Globus pallidus (tissue), 1 donor: ENCODE data around the gene RERE.

Source experiments
- DNase-seq: peaks from one replicate; pipeline ENCODE4 v3.0.0-alpha.2; 2015; ENCODE audit warnings: low spot score

The RERE gene

DNA sequence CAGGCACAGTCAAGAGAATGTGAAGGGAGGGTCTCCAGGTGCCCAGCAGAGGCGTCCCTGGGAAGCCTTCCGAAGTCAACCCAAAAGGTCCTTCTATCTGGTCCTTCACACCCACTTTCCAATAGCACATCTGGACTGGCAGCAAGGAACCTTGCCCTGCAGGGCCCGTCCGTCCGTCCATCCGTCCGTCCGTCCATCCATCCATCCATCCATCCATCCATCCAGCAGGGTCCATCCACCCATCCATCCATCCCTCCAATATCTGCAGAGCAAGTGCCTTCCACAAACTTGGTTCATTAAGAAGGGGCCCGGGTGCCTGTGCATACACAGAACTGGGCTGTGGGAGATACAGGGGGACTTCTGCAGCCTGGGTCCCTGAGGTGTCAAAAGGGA is 468.0 kb downstream of the RERE start:
- no peak for DNase-seq

DNA sequence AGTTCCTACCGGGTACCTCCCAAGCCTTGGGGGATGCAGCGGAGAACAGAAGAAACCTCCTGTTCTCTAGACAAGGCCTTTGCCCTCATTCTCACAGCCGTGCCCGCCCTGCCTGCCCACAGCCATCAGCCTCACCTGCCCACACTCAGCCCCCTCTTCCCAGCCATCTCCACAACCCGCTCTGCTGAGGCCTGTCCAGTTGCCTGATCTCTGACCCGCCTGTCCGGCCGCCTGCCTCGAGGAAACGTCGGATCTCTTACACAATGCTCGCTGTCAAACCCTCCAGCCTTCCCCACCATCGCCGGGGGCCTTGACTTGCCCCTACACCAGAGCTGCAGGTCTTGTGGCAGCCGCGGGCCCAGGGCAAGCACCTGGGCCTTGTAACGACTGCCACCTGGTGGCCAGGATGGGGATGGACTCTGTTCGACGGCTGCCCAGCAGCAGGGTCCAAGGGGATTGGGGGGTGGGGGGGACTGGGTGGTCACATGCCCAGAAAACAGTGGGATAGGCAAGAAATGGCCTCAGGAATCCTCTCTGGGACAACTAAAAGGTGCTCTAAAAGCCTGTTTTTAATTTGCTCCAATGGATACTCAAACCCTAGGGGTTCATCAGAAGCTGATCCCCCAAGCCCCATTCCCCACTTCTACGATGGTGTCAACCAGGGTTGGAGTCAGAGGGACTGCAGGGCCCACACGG is 468.5 kb downstream of the RERE start:
- no peak for DNase-seq

DNA sequence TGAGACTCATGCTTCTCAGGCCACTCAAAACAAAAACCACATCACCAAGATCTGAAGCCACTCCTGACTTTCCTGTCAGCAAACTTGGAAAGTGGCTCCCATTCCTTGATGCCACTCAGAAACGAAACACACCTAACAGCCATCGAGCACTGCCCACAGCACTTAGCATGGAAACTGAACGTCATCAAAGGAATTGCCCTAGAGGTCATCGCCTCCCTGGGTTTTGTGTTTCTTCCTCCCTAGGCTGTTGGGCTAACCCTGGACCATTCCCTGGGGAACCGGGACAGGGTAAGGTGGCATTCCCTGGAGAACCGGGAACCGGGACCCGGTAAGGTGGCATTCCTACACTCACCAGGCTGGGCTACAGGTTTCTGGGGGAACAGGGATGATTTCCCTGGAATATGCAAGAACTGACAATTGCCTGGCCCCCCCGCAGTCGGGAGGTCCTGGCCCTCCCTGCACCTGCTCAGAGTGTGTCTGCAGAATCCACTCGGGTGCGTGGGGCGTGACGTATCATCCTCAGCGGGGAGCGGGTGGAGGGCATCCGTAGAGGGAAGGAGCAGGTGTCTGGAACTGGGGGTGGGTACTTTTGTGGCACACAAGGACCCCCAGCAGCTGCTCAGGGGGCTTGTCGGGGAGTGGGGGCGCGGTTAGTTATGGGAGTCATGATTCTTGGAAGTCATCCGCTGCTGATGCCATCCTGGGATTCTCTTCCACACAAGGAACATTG is 469.2 kb downstream of the RERE start:
- no peak for DNase-seq

DNA sequence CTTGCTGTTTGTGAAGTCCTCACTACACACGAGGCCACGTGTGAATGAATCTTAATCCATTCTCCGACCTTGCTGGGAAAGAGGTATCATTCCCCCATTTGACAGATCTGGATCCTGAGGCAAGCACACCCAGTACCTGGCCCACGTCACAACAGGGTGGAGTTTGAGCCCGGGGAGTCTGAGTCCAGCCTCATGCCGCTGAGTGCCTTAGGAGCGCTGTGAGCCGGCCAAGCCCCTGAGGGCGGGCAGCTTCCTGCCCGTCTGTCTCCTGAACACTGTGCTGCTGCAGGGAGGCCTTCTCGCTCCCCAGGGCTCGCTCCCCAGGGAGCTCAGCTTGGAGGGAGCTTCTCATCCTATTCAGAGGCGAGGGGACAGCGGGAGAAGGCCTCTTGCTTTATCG is 469.8 kb downstream of the RERE start:
- no peak for DNase-seq

DNA sequence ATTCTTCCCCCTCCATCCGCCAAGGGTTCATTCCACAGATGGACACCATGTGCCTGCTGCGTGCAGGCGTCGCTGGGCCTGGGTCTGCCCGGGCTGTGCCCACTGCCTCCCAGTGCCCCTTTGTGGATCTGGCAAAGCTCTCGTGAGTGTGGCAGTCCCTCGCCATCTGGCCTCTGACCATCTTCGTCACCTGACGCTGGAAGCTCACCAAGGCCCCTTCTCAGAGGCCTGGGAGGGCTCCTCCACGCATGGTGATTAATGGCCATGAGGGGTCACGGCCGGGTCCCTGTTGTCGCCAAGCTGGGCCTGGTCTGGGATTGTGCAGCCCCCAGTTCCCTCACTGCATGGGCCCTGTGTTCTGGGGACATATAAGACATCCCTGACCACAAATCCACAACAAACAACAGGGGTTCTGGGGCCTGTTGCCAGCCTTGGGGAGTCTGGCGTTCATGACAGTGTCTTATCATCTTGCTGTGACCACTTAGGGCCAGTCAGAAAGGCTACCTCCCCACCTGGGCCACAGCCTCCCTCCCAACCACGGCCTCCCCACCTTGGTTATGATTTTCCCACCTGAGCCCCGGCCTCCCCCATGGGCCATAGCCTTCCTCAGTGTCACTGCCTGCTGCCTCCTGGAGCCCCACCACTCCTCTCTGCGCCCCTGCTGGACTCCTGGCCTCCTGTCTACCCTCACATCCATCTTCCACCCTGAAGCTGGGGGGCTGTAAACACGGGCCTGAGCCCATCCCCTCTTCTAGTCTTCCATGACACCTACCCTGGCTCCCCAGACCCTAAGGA is 471.6 kb downstream of the RERE start:
- DNase-seq: no peak

DNA sequence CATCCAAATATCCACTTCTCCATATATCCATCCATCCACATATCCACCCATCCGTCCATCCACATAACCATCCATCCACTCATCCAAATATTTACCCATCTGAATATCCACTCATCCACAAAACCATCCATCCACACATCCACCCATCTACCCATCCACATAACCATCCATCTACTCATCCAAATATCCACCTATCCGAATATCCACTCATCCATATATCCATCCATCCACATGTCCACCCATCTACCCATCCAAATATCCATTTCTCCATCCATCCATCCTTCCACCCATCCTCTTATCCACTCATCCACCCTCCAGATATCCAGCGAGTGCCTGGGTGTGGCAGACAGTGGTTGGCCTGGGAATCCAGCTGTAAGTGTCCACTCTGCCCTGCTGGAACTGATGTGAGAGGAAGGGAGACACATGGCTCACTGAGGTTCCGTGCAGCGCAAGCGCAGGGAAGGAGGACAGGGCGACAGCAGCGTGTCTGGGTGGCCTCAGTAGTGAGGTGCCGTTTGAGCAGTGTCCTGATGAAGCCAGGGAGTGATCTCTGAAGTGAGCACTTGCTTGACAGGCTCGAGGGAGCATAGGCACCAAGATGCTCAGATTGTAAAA is 472.4 kb downstream of the RERE start:
- no peak for DNase-seq

DNA sequence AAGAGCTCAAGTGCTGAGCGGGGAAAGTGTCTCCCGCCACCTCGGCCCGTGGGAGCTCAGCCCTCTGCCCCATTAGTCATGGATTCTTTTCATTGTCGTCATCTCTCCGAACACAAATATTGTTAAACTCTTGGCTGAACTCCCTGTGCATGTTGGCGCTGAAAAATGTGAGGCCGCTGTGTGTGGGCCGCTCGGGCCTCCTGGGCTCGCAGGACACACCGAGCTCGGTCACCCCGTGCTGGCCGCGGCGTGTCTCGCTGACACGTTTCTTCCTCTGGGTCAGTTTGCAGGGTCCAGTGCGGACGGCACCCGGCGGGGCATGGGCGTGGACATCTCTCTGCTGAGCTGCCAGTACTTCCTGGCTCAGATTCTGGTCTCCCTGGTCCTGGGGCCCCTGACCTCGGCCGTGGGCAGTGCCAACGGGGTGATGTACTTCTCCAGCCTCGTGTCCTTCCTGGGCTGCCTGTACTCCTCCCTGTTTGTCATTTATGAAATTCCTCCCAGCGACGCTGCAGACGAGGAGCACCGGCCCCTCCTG is 473.9 kb downstream of the RERE start:
- DNase-seq: no peak

DNA sequence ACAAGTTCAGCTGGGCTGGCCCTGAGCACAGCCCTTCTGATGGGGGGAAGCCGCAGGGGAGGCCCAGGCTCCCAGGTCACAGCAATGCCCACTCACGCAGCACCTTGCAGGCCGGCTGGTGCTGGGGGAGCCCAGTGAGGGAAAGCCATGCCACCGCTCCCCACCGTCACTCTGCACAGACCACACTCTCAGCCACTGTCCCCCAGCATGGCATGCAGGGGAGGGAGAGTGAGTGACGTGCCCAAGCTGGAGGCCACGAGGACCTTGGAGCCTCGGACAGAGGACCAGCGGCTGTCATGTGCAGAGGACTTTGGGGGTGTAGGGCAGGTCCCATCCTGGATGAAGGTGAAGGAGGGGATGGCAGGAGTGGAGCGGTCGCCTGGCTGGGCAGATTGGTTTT is 474.4 kb downstream of the RERE start:
- DNase-seq: no peak

DNA sequence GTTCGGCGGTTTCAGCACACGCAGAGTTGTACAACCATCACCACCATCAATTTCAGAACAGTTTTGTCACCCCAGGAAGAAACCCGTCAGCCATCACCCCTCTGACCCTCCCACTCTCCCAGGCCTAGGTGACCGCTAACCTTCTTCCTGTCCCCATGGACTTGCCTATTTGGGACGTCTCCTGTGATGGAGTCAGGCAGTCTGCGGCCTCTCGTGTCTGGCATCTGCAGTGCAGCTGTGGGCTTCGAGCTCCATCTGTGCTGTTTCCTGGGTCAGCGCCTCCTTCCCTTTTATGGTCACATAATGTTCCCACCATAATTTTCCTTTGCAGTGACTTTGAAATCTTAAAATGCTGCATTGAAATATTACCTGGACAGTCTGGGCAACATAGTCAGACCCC is 475.1 kb downstream of the RERE start:
- no peak for DNase-seq

DNA sequence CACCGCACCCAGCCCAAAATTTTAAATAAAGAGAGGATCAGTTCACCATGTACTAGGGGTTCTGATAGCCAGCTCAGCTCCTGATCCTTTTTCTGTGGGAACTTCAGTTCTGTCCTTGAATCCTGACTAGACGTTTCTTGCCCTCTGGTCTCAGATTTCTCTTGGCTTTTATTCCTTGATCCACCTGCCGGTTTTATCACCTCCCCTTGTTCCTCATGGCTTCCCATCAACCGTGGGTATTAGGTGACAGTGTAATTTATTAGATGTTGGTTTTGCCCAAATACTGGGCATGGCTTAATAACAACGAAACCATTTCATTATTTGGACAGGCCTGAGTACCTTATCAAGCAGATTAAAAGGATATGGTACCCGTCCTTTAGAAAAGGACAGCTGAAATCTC is 477.0 kb downstream of the RERE start:
- no peak for DNase-seq

DNA sequence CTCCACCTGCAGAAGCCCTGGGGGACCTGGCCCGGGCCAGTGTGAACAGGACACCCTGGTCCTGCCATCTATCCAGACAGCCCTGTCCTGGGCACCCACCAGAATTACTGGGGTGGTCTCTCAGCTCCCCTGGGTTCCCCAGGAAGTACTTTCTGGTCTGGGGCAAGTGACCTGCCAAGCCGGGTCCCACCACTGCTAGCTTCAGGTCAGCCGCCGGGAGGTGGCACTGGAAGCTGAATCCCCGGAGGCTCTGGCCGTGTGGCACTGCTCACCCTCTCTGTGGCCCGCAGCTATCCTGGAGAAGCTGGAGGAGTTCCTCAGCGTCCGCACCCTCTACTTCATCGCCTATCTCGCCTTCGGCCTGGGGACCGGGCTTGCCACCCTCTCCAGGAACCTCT is 478.2 kb downstream of the RERE start:
- DNase-seq: no peak

DNA sequence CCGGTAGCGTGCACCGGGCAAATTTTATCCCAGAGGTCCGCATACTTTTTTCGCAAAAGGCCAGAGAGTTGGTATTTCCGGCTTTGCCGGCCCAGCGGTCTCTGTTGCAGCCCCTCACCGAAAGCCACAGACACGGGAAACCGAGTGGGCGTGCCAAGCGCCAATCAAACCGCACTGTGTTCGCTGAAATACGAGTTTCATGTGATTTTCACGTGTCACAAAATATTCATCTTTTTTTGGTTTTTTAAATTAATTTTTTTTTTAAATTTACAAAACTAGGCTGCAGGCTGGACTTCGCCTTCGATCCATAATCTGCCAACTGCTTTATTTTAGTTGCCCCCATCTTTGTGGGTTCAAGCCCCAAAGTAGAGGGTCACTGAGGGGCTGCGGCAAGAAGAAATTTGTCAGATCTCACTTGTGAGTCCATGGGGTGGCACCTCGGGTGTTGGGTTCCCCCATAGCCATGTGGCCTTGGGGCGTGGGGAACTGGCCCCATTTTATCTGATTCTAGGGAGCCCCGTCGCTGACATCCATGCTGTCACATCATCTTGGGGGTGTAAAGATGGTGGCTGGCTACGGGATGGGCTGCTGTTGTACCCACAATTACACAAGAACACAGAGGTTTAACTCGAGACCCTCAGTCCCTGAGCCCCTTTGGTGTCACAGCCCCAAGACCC is 478.8 kb downstream of the RERE start:
- DNase-seq: no peak

DNA sequence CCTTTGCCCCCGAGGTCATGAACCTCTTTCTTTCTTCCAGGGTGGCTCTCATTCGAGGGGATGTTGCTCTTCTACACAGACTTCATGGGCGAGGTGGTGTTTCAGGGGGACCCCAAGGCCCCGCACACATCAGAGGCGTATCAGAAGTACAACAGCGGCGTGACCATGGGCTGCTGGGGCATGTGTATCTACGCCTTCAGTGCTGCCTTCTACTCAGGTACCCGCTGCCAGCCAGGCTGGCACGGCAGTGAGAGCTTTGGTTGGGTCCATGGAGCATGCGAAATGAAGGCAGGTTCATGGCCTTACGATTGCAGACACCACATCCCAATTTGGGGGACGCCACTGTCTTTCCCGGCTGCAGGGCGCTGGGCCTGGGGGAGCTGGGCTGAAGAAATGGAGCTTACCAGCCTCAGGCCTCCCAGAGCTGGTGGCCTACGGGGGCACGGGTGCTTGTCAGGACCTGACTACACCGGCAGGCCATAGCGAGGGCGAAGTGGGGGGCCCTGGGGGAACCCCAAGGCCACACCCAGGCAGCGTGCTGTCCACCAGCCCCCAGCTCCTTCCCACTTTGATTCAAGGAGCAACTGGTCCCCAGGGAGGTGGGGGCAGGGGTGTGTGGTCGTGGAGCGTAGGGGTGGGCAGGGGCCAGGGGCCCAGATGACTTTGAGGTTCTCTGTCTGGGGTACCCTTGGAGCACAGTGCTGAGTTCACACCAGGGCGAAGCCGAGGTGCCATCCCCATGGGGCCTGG is 479.5 kb downstream of the RERE start:
- DNase-seq: no peak

DNA sequence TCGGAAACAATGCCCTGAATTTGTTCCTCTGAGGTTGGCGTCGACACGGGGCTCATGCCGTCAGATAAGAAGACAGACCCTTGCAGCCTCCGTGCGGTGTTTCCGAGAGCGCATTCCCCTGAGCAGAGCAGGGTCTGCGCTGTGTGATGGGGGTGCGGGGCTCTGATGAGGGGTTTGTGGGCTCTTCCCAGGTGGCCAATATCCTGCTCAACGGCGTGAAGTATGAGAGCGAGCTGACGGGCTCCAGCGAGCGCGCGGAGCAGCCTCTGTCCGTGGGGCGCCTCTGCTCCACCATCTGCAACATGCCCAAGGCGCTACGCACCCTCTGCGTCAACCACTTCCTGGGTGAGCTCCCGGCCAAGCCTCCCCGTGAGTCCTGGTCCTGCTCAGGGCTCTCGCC is 482.2 kb downstream of the RERE start:
- DNase-seq: no peak

DNA sequence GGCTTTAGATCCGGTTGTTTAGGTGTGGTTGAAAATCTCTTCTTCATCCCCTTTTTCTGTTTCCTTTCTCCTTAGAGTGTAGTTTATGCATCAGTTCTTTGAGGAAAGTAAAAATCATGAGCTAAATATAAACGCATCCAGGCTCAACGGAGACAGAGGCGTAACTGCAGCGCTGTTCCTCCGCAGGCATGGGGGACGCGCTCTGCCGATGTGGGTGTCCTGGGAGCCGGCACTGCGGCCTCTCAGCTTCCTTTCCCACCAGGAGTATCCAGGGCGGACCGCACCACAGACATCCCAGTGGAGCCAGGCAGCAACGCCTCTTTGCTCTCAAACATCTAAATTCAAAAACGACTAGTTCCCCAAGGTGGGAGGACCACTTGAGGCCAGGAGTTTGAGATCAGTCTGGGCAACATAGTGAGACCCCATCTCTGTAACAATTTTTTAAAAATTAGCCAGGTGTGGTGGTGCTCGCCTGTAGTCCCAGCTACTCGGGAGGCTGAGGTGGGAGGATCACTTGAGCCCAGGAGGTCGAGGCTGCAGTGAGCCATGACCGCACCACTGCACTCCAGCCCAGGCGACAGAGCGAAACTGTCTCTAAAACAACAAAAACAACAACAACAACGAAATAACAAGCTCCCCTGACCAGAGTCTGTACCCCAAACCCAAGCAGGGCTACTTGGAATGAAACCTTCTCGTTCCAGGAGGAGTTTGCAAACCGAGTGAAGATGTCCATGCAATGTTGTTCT is 483.2 kb downstream of the RERE start:
- no peak for DNase-seq

DNA sequence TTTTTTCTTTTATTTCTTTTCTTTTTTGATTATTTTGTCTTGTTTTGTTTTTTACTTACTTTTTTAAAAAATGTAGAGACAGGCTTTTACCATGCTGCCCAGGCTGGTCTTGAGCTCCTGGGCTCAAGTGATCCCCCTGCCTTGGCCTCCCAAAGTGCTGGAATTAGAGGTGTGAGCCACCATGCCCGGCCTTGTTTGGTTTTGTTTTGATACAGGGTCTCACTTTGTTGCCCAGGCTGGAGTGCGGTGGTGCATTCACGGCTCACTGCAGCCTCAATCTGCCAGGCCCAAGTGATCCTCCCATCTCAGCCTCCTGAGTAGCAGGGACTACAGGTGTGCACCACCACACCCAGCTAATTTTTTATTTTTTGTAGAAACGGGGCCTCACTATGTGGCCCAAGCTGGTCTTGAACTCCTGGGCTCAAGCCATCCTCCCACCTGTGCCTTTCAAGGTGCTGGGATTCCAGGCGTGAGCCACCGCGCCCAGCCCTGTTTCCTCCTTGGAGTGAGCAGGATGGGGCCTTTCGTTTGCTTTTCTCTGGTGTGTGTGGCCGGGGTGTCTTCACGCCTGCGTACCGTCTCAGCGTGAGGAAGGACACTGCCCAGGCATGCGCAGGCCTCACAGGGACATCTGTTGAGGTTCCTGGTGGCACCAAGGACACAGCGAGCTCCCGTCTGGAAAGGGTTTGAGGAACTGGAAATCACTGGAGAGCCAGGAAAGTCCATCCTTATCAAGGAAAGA is 484.0 kb downstream of the RERE start:
- DNase-seq: no peak

DNA sequence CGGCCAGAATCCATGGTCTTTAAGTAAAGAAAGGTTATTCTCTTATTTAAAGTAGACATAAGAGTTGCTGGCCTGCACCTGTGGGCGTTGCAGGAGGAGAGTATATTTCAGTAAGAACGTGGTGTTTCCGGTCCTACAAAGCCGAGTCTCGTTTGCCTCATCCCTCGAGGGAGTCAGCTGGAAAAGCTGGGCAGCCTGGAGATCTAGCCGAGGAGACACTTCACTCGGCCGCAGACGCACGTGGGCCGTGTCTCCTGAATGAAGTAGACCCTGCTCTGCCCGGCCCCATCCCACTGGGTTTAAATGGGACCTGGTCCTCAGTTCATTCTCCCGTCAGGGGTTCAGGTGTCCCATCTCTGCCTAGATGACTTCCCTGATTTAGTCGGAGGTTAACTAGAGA is 484.6 kb downstream of the RERE start:
- no peak for DNase-seq

DNA sequence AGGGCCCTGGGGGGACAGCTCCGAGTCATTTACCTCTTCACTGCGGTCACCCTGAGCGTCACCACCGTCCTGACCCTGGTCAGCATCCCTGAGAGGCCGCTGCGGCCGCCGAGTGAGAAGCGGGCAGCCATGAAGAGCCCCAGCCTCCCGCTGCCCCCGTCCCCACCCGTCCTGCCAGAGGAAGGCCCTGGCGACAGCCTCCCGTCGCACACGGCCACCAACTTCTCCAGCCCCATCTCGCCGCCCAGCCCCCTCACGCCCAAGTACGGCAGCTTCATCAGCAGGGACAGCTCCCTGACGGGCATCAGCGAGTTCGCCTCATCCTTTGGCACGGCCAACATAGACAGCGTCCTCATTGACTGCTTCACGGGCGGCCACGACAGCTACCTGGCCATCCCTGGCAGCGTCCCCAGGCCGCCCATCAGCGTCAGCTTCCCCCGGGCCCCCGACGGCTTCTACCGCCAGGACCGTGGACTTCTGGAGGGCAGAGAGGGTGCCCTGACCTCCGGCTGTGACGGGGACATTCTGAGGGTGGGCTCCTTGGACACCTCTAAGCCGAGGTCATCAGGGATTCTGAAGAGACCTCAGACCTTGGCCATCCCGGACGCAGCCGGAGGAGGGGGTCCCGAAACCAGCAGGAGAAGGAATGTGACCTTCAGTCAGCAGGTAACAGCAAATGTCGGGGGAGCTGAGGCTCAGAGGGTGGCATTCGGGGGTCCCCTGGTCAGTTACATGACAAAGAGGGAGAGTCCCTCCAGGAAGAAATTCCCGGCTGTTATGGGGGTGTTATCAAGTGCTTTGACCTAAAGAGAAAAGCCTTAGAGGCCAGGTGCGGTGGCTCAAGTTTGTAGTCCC is 486.9 kb downstream of the RERE start:
- DNase-seq: no peak

DNA sequence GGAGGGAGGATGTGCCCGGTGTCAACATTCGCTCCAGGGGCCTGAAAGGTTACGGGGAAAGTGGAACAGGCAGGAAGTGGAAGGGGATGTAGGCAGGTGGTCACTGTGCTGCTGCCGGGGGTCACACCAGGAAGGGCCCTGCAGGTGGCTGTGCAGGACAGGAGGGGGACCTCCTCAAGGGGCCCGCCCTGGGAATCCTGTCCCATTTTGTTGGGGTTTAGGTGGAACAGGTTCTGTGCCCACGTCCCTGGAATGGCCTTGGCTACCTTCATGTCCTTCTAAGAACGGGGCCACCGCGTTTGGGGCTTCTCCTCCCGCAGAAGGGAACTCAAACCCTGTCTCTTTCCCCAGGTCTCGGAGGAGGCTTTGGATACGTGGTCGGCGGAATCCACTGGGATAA is 487.6 kb downstream of the RERE start:
- no peak for DNase-seq
